ENCODE results near the gene RAB11FIP2. TPM values are rescaled to one million over a fixed set of nuclear protein-coding genes. Genes with fewer than 3 reads are reported as not detected.

Gene RAB11FIP2
- total RNA-seq = 10 to 100 TPM in 3 of 4 donors, 1 to 10 TPM in 1; 9.6 to 15.5 (median 11.3) TPM

GRCh38 chr10:118046395-118047156 is at the start of gene RAB11FIP2:
Gene RAB11FIP2 (minus strand): TSS chr10:118046941. CDS start chr10:118046163, 778 bp downstream.
- peaks cover 36 to 48% of the 10 kb centered on the region in 2 donors for H3K4me1 ChIP-seq
- H3K27me3 ChIP-seq = no peaks in the 10 kb centered on the region
- peak within 1 kb of the TSS; percentile 74 to 92 (median 78) for H3K4me3 ChIP-seq
- intact Hi-C loops (cut with DNase I; ENCODE audit: low total_unique reads) = loop anchor here (1.0 to 10.0 kb wide), 5 partner anchors 296 to 1302 kb away; partner anchors contain the start of genes CACUL1, FAM204A, HSPA12A and PDZD8
- no peaks in the 10 kb centered on the region for H3K9me3 ChIP-seq
- ATAC-seq (peak; percentile 92 to 93), DNase-seq (peak; percentile 92 to 93)
- in situ Hi-C loops (cut with MboI; ENCODE audit: low sequenced_read_pairs in 4 of 4) = loop anchor here in 2 of 4 donors (25.0 kb wide), 1 partner anchor 291 kb away; the partner anchor contains the start of gene FAM204A (in 2 of the 2)
- TF ChIP-seq POLR2A (IDR thresholded peaks at IDR 0.05) (peak; percentile 72 to 81), CTCF (IDR thresholded peaks at IDR 0.05 in 4 of 5, conservative IDR thresholded peaks at IDR 0.05 in 1 of 5) (peak in 1 of 5 experiments; percentile 14)
- peak within 1 kb of the TSS; percentile 87 to 96 (median 92) for H3K27ac ChIP-seq
- no peaks in the 10 kb centered on the region for H3K36me3 ChIP-seq

GRCh38 chr10:118096022-118096421 is 49.3 kb upstream of the RAB11FIP2 start:
- Histone ChIP-seq H3K36me3 (no peaks in the 10 kb centered on the region), H3K9me3 (no peaks in the 10 kb centered on the region), H3K4me3 (no peak overlapping the region), H3K27me3 (no peaks in the 10 kb centered on the region), H3K4me1 (no peaks in the 10 kb centered on the region), H3K27ac (no peak overlapping the region)
- TF ChIP-seq POLR2A (IDR thresholded peaks at IDR 0.05) (no peak), CTCF (IDR thresholded peaks at IDR 0.05 in 4 of 5, conservative IDR thresholded peaks at IDR 0.05 in 1 of 5) (no peak)
- DNase-seq (no peak), ATAC-seq (no peak)
- intact Hi-C loops (cut with DNase I; ENCODE audit: low total_unique reads) (no loop called here), in situ Hi-C loops (cut with MboI; ENCODE audit: low sequenced_read_pairs in 4 of 4) (no loop called here)

GRCh38 chr10:118092209-118092608 is 45.5 kb upstream of the RAB11FIP2 start:
- intact Hi-C loops (cut with DNase I; ENCODE audit: low total_unique reads) = no loop called here

GRCh38 chr10:118080817-118081216 is 34.1 kb upstream of the RAB11FIP2 start:
- ATAC-seq (no peak), DNase-seq (no peak)
- H3K27me3 ChIP-seq = no peaks in the 10 kb centered on the region
- H3K4me3 ChIP-seq = no peak overlapping the region
- H3K36me3 ChIP-seq = no peaks in the 10 kb centered on the region
- H3K4me1 ChIP-seq = no peaks in the 10 kb centered on the region
- TF ChIP-seq POLR2A (IDR thresholded peaks at IDR 0.05) = no peak
- TF ChIP-seq CTCF (IDR thresholded peaks at IDR 0.05 in 4 of 5, conservative IDR thresholded peaks at IDR 0.05 in 1 of 5) = no peak
- H3K27ac ChIP-seq = no peak overlapping the region
- H3K9me3 ChIP-seq = no peaks in the 10 kb centered on the region
- intact Hi-C loops (cut with DNase I; ENCODE audit: low total_unique reads) = no loop called here
- in situ Hi-C loops (cut with MboI; ENCODE audit: low sequenced_read_pairs in 4 of 4) = no loop called here

More at GRCh38 chr10:118092209-118092608, 45.5 kb upstream of the RAB11FIP2 start:
- Histone ChIP-seq H3K9me3 (no peaks in the 10 kb centered on the region), H3K27ac (no peak overlapping the region), H3K27me3 (no peaks in the 10 kb centered on the region), H3K4me1 (no peaks in the 10 kb centered on the region), H3K36me3 (no peaks in the 10 kb centered on the region), H3K4me3 (no peak overlapping the region)
- DNase-seq = no peak
- no peak for TF ChIP-seq POLR2A (IDR thresholded peaks at IDR 0.05)
- TF ChIP-seq CTCF (IDR thresholded peaks at IDR 0.05 in 4 of 5, conservative IDR thresholded peaks at IDR 0.05 in 1 of 5) = no peak
- in situ Hi-C loops (cut with MboI; ENCODE audit: low sequenced_read_pairs in 4 of 4) = no loop called here
- no peak for ATAC-seq
